Stimulated activated CD8-positive, alpha-beta memory T cell treated with anti-CD3 and anti-CD28 coated beads, Interleukin-4, amount 100 ng/mL, for 24 hours (primary cell): ENCODE measurements around the gene SIX4.

Experiments used
- DNase-seq: peaks from one replicate; pipeline ENCODE4 v3.0.0-alpha.2; 2020; ENCODE audit warnings: low read depth

Gene SIX4

GRCh38 chr14:60722107-60722356 is 2.1 kb downstream of the SIX4 start:
- no peak for DNase-seq

DNA sequence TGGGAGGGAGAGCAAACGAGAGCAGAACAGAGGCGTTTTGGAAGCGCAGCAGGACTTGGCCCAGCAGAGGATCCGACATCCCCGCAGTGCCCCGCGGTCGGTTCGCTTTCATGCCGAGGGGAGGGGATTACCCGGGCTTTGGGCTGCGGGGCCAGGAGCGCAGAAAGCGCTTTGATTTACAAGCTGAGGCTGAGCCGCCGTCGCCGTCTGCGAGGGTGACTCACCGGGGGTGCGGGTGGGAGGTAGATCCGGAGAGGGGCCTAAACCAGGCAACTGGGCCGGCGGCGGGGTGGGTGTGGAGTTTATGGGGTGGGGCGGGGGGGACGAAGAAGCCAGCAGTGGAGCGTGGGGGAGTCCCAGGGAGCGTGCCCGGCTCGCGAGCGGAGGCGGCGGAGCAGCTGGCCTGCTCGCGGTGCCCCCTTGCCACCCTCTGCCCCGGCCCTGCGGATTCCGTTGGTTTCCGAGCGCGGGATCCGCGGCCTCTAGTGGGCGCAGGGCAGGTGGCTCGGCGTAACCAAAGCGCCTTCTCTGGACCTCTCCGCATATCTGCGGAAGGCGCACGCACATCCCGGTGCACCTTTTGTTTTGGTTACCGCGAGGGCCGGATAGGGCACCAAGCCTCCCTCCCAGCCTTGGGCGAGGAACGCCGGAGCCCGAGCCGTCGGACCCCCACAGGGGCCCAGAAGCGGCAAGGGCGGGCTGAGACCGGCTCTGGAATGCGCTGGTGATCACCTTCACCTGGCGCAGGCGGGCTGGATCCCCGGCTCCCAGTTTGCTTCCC is 2.6 kb downstream of the SIX4 start:
- DNase-seq: peak; percentile 62

DNA sequence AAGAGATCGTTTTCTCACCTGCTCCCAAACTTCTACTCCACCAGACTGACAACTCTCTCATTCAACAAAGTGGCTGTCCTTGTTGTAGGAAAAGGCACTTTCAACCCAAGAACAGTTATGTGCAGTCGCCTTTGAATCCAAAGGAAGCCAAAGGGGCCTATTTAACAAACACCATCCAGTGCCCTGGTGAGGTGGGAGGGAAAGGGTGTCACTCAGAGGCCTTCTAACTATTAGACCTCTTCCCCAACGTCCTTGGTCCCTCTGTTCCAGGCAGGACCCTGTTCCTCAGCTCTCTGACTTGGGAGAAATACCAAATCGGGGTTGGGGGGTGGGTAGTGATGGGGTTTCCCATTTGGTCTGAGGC is 3.2 kb downstream of the SIX4 start:
- no peak for DNase-seq

- no peak for DNase-seq
These were observed 3.8 kb downstream of the SIX4 start for GRCh38 chr14:60720391-60720790.

- DNase-seq: no peak
These were observed 10.6 kb downstream of the SIX4 start for GRCh38 chr14:60713513-60713912.

DNA sequence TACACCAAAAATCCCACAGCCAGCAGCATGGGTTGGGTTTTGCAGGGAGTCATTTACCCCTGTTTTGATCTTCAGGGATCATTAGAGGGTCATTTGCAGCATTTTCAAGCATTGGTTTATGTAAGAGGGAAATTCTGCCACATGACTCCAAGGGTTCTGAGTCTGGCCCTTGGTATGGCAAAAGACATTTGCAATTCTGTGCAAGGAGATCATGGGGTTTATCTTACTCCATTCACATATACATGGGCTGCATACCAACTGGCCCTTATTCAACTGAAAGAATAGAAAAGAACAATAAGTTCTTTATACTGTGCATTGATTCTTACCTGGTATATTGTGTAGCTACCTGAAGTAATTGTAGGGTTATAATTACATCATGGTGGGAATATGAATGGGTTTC is 13.7 kb downstream of the SIX4 start:
- no peak for DNase-seq

GRCh38 chr14:60707858-60708257 is 16.3 kb downstream of the SIX4 start:
- DNase-seq: no peak

- DNase-seq: no peak
These were observed 19.1 kb downstream of the SIX4 start for GRCh38 chr14:60705100-60705499.

- no peak for DNase-seq
These were observed 23.6 kb downstream of the SIX4 start for GRCh38 chr14:60700598-60700997.

GRCh38 chr14:60695327-60695726 is 28.8 kb downstream of the SIX4 start:
- no peak for DNase-seq

DNA sequence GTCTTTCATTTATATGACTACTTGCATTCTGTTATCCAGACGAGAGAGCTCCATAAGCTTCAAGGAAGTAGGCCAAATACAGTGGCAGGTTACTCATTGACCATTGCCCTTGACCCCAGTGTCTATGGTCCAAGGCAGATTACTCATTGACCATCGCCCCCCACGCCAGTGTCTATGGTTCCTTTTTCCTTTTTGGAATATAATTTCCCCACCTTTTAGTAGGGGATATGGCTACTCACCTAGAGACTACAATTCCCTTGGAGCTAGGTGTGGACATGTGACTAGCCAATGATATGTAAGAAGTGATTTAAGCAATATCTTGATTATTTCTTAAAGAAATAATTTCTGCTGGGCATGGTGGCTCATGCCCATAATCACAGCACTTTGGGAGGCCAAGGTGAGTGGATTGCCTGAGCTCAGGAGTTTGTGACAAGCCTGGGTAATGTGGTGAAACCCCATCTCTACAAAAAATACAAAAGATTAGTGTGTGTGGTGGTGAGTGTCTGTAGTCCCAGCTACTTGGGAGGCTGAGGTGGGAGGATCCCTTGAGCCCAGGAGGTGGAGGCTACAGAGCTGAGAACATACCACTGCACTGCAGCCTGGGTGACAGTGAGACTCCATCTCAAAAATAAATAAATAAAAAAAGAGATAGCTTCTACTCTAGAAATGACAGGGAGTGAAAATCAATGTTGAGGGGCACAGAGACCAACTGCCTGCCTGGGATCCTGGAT is 32.6 kb downstream of the SIX4 start:
- no peak for DNase-seq

DNA sequence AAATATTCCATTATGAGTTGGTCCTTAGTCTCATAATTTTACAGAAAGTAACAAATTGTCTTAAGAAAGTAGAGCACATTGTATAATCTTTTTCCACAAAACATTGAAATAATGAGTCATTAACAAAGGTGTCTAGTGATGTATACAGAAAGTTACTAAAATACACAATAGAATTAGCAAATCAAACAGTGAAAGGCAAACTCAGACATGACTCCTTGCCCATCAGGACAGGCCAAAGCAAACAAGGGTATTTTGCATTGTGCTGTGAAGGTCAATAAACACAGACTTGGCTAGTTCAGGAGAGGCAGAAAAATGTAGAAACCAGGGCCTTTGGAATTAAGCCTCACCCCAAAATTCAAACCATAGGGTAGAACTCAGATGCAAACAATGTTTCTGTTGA is 37.3 kb downstream of the SIX4 start:
- DNase-seq: no peak

DNA sequence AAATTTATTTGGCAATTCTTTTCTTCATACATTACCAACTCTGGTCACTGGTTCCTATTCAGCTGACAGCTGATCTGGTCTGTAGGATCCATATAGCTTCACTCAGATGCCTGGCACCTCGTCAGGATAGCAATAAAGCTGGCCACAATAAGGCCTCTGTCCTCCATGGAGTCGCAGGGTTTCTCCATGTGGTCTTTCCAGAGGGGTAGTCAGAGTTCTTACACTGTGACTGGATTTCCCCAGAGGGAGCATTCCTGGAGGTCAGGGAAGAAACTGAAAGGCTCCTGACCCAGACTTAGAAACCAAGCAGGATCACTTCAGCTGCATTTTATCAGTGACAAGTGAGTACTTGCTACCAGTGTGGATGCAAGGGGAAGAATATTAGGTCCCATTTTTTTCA is 39.9 kb downstream of the SIX4 start:
- DNase-seq: no peak

- no peak for DNase-seq
These were observed 42.9 kb downstream of the SIX4 start for GRCh38 chr14:60681271-60681670.

DNA sequence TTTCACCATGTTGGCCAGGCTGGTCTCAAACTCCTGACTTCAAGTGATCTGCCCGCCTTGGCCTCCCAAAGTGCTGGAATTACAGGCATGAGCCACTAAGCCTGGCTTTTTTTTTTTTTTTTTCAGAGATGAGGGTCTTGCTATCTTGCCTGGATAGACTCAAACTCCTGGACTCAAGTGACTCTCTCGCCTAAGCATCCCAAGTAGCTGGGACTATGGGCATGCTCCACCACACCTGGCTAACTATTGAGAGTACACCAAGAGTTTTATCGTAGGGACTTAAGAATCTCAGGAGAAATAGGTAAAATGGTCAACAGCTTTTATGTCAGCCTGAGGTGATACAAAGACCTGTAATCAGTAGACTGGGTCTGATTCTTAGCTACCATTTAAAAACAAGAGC is 43.6 kb downstream of the SIX4 start:
- no peak for DNase-seq

DNA sequence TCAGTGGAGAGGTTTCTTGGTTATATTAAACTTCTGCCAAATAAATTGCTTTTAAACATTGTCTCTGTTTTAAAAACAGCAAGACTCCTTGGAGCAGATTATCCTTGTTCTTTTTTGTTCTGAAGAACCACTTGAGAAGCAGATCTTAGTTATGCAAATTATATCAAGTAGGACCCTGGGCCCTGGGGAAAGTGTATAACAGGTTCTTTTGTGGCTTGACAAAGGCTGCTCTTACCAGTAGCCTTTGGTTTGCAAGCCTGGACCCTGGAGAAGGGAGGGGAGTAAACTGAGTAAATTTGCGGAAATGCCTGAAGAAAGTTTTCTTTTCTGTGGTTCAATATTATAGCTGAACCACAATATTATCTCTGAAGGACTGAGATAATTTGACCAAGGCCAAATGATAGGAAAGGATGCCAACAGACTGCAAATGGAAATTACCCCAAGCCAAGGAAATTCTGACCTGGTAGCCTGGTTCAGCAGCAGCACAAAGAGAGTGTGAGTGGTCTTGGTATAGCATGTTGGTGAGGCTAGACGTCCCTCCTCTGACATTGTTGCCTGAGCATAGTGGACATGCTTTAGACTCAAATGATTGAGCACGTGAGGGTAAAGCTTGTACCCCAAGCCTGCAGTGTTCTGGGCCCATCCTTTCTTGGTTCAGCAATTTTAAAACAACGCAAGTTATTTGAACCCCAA is 44.4 kb downstream of the SIX4 start:
- DNase-seq: no peak

GRCh38 chr14:60677701-60678100 is 46.5 kb downstream of the SIX4 start:
- no peak for DNase-seq

DNA sequence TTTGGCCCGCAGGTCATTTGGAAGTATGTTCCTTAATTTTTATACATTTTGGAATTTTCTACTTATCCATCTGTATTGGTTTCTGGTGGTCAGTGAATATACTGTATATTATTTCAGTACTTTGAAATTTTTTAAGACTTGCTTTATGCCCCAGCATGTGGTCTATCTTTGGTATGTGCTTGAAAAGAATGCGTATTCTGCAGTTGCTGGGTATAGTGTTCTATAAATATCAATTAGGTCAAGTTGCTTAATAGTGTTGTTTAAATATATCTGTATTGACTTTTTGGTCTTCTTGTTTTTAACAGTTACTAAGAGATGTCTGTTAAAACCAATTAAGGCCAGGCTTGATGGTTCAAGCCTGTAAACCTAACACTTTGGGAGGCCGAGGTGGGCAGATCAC is 53.2 kb downstream of the SIX4 start:
- DNase-seq: no peak

GRCh38 chr14:60668431-60669112 is 55.6 kb downstream of the SIX4 start:
- no peak for DNase-seq

GRCh38 chr14:60665177-60665550 is 59.0 kb downstream of the SIX4 start:
- no peak for DNase-seq

- DNase-seq: no peak
These were observed 61.2 kb downstream of the SIX4 start for GRCh38 chr14:60662982-60663381.

DNA sequence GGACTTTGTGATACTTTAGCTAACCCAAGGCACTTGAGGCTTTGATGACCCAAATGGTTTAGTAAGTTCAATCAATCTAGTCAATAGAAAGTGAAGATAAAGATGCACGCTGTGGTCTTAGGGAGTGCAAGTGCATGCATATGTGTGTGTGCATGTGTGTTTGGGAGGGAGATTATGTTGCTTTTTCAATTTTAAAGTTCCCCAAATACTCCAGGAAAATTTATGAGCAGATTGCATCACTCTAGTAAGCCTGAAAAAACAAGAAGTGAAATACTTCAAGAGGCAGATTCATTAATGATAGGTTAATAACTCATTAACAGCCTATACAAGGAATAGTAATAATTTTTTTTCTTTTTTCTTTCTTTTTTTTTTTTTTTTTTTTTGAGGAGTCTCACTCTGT is 62.4 kb downstream of the SIX4 start:
- no peak for DNase-seq
